Dermis microvascular lymphatic vessel endothelial cell (primary cell): Measurements from ENCODE around the gene PSMG3. TPM values are rescaled to one million over a fixed set of nuclear protein-coding genes. Genes with fewer than 3 reads are reported as not detected.

Experiments
- DNase-seq, 2 donors: peaks; one replicate each; pipeline versions ENCODE4 v3.0.0 to v3.0.0-alpha.2; 2010; ENCODE audit warnings: low read depth in 2 of 2
- total RNA-seq: library from RNA; depleted of rRNA; stranded (reverse); fragments of >200 nt; gene quantifications from 2 replicates; pipeline ENCODE4 v1.2.1, GENCODE V29; 2014

Gene PSMG3
- total RNA-seq, 1 donor from 2014 or later: 16.0 TPM

DNA sequence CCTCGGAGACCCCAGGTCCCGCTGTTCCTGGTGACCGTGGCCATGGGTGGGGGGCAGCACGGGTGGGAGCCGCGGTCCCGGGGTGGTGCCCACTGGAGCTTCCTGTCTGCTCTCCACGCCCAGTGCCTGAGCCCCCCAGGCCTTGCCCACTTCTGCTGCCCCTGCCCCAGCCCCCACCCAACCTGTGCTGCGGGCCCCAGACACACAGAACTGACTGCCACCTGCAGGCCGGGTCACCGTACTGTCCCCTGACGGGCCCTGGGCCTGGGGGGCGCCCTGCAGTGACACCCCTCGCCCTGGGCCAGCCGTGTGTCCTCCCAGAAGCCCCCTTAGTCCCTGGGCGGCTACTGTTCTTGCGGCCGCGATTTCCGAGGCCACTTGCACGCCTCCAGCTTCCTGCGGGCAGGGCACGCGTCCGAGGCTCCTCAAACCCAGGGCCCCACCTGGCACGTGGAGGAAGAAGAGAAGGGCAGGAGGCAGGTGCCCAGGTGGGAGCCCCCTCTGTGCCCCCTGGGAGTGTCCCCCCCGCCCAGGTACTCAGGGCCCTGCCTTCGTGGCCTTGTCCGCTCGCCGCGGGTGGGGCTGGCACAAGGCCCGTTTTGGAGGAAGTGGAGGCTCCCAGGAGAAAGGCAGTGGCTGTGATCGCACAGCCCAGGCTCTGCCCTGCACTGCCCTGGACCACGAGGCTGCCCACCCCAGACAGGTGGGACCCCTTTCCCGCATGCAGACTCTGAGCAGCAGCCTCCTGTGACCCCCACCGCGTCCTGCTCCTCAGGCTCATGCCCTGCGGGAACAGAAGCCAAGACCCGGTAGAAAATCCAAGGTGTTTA is 24.2 kb downstream of the PSMG3 start:
- no peak for DNase-seq

GRCh38 chr7:1544896-1545416 is 24.9 kb downstream of the PSMG3 start:
- no peak for DNase-seq

- DNase-seq: no peak
Observed at GRCh38 chr7:1544178-1544895, 25.5 kb downstream of the PSMG3 start.

GRCh38 chr7:1543826-1544177 is 26.0 kb downstream of the PSMG3 start:
- no peak for DNase-seq

DNA sequence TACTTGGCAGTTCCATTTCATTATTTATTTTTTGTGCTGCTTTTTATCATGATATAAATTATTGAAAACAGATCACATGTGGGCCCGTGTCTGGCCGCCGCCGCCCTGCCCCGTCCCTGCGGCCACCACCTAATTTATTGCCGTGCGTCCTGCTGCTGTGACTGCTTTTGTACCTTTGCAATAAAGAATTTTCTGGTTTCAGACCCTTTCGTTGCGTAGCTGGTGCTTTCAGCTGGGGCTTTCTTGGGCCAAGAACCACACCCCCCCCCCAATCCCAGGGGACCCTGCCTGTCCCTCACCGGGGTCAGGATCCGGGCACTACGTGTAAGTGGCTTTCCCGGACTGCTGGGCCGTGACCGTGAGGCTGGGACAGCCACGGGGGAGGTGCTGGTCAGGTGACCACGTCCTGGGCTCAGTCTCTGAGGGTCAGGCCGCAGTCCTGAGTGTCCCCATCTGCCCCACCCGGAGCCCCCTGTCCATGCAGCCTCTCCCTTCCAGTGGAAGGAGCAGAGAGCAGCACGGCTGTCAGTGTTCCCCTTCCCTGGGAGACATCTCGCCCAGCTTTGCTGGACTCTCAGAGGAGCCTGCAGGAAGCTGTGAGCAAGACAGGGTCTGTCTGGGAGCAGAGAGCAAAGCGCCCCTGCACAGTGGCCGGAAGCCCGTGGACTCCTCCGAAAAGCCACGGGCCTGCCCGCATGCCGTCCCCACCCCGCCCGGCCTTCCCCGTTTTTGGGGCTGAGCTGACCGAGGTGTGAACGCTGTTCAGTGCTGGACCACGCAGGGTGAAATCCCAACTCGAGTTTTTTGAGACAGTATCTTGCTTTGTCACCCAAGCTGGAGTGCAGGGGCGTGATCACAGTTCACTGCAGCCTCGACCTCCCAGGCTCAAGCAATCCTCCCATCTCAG is 26.7 kb downstream of the PSMG3 start:
- DNase-seq: no peak

GRCh38 chr7:1542329-1542728 is 27.5 kb downstream of the PSMG3 start:
- DNase-seq: no peak

DNA sequence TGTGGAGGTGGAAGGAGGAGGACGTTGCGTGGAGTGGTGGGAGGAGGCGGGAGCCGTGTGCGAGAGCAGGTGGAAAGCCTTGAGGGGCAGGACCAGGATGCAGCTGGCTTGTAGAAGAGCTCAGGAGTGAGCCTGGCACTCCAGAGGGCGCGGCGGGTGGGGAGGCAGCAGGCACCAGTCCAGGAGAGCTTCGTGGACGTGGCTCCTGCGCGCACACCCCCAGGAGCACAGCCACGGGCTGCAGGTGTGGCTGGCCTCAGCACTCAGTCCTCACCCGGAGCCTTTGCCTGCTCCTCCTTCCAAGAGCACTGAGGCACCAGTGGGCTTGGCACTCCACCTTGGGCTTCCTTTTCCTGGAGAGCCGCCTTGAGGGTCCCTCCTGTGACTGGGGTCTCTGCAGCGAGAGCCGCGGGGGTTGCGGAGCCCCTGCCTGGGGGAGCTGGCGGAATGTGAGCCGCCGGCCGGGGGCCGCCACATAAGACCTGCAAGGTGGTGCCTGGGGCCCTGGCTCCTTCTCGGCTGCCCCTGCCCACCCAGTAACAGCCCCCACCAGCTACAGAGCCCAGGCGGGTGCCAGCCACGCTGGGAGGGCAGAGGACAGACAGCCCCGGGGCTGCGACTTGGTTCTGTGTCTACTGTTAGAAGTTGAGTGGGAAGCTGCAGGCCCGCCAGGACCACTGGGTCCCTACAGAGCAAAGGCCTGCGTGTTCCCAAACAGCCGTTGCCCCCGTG is 28.2 kb downstream of the PSMG3 start:
- DNase-seq: no peak

GRCh38 chr7:1540776-1541271 is 29.0 kb downstream of the PSMG3 start:
- no peak for DNase-seq

DNA sequence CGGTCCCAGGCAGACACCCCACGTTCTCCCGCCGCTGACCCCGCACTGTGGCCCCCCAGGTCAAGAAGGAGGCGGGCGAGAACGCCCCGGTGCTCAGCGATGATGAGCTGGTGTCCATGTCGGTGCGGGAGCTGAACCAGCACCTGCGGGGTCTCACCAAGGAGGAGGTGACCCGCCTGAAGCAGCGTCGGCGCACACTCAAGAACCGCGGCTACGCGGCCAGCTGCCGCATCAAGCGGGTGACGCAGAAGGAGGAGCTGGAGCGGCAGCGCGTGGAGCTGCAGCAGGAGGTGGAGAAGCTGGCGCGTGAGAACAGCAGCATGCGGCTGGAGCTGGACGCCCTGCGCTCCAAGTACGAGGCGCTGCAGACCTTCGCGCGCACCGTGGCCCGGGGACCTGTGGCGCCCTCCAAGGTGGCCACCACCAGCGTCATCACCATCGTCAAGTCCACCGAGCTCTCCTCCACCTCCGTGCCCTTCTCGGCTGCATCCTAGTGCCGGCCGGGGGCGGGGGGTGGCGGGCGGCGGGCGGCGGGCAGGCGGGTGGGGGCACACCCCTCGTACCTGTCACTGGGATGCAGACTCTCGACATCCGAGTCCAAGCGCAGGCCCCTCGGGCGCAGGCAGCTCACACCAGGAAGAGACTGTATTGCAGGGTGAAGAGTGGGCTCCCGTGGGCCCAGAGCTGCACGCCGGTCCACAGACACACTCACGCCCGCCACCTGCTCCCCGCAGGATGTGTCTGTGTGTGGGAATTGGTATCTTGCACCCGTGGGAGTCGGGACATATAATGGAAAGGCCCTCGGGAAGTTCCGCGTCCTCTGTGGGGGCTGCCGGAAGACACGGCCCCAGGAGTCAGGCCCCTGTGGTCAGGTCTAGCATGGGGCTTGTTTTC is 29.7 kb downstream of the PSMG3 start:
- DNase-seq: no peak

GRCh38 chr7:1539181-1539881 is 30.5 kb downstream of the PSMG3 start:
- DNase-seq: no peak

DNA sequence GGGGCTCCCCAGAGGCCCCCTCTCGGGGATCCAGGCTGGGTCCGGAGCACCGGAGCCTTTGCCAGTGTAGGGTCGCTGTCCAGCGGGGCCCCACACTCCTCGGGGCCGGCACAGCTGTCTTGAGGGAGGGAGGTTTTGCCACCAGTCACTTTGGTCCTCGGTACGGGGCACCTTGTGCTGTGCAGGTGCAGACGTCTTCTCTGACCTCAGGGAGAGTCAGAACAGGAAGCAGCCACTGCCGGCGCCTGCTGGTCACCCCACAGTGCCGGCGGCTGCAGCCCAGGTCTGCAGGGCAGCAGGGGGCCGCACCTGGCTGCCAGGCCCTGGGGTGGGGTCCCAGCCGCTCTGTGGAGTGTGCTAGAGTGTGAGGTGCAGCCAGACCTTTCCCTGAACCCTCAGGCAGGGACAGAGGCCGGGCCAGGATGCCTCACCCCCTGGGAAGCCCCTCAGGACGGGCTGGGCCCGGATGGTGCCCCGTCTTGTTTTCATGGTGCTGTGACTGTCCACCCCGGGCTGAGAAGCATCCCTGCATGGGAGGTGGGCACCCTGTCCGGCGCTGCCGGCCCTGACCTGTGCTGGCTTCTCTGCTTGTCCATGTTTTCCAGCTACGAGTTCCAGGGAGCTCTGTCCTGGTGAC is 31.2 kb downstream of the PSMG3 start:
- peak in 1 of 2 donors; percentile 35 for DNase-seq

GRCh38 chr7:1537535-1538412 is 32.1 kb downstream of the PSMG3 start:
- DNase-seq: peak; percentile 97 to 98

DNA sequence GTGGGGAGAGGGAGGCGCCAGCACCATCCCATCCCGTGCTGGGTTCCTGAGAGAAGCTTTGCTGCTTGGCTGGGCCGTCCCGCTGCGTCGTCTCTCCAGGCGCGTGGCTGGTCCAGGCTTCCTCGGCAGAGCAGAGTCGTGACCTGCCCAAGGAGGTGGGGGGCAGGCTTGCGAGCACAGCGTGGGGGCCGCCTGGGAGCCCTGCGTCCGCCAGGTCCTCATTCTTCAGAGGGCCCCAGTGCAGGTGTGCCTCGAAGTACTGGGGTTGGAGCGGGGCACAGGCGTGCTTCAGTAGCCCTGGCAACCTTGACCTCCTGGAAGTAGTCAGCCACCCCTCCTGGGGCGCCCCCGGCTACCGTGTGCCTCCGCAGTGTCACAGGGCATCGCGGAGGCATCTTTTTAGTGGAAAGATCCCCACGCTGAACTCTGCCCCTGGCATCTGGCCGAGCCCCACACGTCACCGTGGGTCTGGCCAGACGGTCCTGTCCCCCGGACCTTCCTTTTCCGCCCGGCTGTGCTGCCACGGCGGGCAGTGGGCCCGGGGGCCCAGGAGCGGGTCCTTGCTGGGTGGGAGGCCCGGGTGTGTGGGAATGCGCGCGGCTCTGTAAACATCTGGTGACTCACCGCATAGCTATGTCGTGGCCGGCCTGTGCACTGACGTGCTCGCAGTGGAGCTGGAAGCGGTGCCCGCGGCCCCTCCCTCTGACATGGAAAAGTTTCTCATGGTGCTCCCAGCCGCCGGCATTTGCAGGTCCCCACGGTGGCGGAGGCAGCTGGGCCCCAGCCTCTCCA is 32.9 kb downstream of the PSMG3 start:
- peak; percentile 97 to 99 for DNase-seq

DNA sequence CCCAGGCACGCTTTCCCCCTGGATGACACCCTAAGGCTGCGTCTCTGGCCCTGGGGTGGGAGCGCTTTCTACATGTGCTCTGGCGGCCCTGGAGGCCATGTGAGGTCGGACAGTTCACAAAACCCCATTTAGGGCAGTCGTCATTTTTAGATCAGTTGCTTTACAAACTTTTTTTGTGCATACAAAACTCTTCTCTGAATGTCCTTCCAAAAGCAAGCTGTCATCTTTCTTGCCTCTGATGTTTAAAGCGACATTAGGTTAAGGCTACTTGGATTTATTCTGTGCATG is 33.4 kb downstream of the PSMG3 start:
- DNase-seq: no peak

GRCh38 chr7:1535701-1536454 is 34.0 kb downstream of the PSMG3 start:
- DNase-seq: peak in 1 of 2 donors; percentile 67

- DNase-seq: no peak
Observed at GRCh38 chr7:1535100-1535458, 34.8 kb downstream of the PSMG3 start.
